PFSK-1 (cell line): ENCODE data around the gene LRRC8D.

Experiments
- FOXP2 ChIP-seq: optimal IDR thresholded peaks from 2 replicates; pipeline ENCODE3; 2011; ENCODE audit warnings: borderline replicate concordance, control low read depth, inconsistent platforms; ENCODE audit not compliant: insufficient read depth; ENCODE audit errors: extremely low read length, extremely low read depth
- POLR2AphosphoS5 ChIP-seq: IDR thresholded peaks from 2 replicates; pipeline ENCODE4 v1.6.1; 2012; ENCODE audit warnings: low read depth, mild to moderate bottlenecking, control low read depth, low read length, moderate library complexity
- SIN3A ChIP-seq: IDR thresholded peaks from 2 replicates; pipeline ENCODE4 v1.6.1; 2012; ENCODE audit warnings: mild to moderate bottlenecking, low read length, moderate library complexity, borderline replicate concordance; ENCODE audit not compliant: insufficient read depth
- TAF1 ChIP-seq: IDR thresholded peaks from 2 replicates; pipeline ENCODE4 v1.6.1; 2012; ENCODE audit warnings: low read length, control low read depth, borderline replicate concordance; ENCODE audit not compliant: insufficient read depth
- TF ChIP-seq, protein P1 (sequence below), 2 experiments: IDR thresholded peaks; 2 replicates each; pipeline versions ENCODE4 v1.6.1 to v1.8.0; 2011 to 2012; ENCODE audit warnings: low read depth in 2 of 2, low read length in 2 of 2, control low read depth in 1 of 2, inconsistent platforms in 1 of 2, mild to moderate bottlenecking in 1 of 2, moderate library complexity in 1 of 2; ENCODE audit not compliant: insufficient read depth in 1 of 2

The LRRC8D gene

DNA sequence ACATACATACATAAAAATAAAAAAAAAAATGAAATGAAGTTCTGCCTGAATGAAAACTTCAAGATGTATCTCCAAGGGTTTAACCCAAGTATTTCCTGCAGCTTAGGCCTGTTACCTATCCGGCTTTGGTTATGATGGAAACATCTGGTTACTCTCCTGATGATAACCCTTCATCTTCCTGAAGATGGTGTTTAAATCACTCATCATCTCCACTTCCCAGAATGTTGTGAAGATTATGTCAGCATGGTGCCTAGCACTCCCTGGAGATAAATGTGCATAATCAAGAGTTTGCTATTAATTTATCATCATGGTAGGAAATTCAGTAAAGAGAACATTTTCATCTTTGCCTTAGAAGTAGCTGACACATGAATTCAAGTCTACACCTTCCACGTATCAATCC lies 121.2 kb downstream of the LRRC8D start:
- TF ChIP-seq FOXP2 (no peak), SIN3A (no peak), TAF1 (no peak), POLR2AphosphoS5 (no peak)
- TF ChIP-seq, protein P1, sequence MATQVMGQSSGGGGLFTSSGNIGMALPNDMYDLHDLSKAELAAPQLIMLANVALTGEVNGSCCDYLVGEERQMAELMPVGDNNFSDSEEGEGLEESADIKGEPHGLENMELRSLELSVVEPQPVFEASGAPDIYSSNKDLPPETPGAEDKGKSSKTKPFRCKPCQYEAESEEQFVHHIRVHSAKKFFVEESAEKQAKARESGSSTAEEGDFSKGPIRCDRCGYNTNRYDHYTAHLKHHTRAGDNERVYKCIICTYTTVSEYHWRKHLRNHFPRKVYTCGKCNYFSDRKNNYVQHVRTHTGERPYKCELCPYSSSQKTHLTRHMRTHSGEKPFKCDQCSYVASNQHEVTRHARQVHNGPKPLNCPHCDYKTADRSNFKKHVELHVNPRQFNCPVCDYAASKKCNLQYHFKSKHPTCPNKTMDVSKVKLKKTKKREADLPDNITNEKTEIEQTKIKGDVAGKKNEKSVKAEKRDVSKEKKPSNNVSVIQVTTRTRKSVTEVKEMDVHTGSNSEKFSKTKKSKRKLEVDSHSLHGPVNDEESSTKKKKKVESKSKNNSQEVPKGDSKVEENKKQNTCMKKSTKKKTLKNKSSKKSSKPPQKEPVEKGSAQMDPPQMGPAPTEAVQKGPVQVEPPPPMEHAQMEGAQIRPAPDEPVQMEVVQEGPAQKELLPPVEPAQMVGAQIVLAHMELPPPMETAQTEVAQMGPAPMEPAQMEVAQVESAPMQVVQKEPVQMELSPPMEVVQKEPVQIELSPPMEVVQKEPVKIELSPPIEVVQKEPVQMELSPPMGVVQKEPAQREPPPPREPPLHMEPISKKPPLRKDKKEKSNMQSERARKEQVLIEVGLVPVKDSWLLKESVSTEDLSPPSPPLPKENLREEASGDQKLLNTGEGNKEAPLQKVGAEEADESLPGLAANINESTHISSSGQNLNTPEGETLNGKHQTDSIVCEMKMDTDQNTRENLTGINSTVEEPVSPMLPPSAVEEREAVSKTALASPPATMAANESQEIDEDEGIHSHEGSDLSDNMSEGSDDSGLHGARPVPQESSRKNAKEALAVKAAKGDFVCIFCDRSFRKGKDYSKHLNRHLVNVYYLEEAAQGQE (IDR thresholded peaks at IDR 0.05; ENCODE audit: insufficient read depth in 1 of 2, low read depth in 2 of 2, low read length in 2 of 2) = no peak

- TF ChIP-seq SIN3A = no peak
- no peak for TF ChIP-seq POLR2AphosphoS5
- TF ChIP-seq FOXP2 = no peak
- TF ChIP-seq, protein P1 (IDR thresholded peaks at IDR 0.05; ENCODE audit: insufficient read depth in 1 of 2, low read depth in 2 of 2, low read length in 2 of 2) = no peak
- no peak for TF ChIP-seq TAF1
Observed at GRCh38 chr1:89942825-89943658, 122.2 kb downstream of the LRRC8D start.

DNA sequence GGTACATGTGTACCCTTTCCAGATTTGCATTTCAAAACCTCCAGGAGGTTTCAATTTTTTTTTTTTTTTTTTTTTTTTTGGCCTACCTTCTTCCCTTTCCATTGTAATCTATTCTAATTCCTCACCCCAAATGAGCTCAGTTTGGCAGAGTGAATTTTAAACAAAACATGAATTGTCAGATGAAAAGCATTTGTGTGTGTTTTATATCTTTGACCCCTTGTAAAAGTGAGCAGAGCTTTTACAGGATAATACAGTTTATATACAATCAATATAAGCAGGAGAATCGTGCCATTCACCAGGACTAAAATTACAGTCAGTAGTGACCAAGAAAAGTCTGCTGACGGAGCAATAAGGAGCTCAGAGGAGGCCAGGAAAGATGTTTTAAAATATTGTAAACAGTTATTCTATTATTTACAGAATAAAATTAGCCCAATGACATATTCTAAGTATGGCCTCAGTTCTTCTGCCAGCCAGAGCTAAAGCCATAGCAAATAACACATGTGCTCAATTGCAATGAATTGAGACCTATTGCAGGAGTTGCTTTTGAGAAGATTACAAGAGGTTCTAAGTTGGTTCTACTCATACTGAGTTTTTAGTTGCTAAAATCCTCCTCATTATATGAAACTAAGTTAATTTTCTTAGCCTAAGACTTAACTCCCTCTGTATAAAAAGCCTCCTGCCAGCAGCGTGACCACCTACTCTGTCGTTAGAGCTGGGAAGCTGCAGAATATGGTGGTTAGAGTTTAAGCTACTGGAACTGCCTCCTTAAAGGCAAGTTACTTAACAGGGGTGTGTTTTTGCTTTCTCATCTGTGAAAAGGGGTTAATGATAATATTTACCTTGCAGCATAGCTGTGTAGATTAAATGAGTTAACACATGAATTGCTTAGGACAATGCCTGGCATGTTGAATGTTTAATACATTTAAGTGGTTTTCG lies 123.3 kb downstream of the LRRC8D start:
- TF ChIP-seq POLR2AphosphoS5 = no peak
- TF ChIP-seq FOXP2 = no peak
- TF ChIP-seq SIN3A = no peak
- TF ChIP-seq TAF1 = no peak
- TF ChIP-seq, protein P1 (IDR thresholded peaks at IDR 0.05; ENCODE audit: insufficient read depth in 1 of 2, low read depth in 2 of 2, low read length in 2 of 2) = no peak

DNA sequence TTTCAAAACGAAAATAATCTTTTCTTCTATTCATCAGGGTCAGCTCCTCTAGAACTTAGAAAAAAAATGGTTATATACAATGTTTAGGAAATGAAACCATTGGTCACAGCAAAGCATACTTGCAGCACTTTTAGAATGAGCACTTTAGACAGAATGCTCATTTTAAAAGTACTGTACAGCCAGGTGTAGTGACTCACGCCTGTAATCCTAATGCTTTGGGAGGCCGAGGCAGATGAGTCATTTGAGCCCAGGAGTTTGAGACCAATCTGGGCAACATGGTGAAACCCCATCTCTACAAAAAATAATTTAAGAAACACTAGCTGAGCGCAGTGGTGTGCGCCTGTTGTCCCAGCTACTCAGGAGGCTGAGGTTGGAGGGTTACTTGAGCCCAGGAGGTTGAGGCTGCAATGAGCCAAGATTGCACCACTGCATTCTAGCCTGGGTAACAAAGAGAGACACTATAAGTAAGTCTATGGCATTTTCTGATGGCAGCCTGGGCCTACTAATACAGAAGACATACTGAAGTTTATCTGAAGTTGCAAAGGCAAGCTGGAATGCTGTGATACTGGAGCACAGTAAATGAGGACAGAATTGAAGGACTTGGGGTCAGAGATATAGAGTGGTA lies 125.1 kb downstream of the LRRC8D start:
- no peak for TF ChIP-seq TAF1
- TF ChIP-seq, protein P1 (IDR thresholded peaks at IDR 0.05; ENCODE audit: insufficient read depth in 1 of 2, low read depth in 2 of 2, low read length in 2 of 2) = no peak
- no peak for TF ChIP-seq POLR2AphosphoS5
- TF ChIP-seq SIN3A = no peak
- no peak for TF ChIP-seq FOXP2
